Stimulated activated CD8-positive, alpha-beta memory T cell treated with anti-CD3 and anti-CD28 coated beads, Interleukin-4, amount 100 ng/mL, for 24 hours (primary cell): ENCODE measurements around the gene ICE2.

ENCODE experiments used
- DNase-seq: peaks from one replicate; pipeline ENCODE4 v3.0.0-alpha.2; 2020; ENCODE audit warnings: low read depth

ICE2 gene

GRCh38 chr15:60496853-60497252, 17.9 kb upstream of the ICE2 start:
- no peak for DNase-seq

DNA sequence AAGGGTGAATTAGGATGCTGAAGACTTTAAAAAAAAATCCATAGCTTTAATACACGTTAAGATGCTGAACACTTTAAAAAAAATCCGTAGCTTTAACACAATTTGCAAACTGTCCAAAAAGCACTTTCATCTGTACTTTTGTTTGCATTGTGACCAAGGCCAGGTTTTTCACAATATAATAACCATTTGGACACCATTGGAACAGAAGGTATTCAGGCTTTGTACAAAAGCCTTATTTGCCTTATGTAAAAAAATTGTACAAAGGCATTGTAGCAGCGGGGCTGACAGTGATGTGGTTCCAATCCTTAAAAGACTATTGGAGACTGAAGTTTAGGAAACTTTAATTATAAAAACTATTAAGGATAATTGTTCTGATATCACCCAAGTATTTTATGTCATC, 15.2 kb upstream of the ICE2 start:
- DNase-seq = no peak

DNA sequence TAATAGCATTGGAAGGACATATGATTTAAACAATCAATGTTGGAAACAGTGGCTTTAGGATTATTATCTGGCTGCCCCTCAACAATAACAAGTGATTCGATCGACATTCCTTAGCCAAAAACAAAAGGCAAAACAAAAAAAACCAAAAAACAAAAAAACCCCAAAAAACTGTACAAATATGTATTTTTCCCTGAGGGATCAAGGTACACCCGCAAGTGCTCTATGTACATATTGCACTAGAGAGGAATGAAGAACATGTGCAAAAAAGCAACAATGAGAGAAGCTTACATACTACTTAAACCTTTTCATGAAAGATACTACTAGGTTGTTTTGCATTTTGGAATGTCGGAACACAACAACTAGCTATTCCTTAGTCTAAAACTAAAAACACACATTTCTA, 14.2 kb upstream of the ICE2 start:
- no peak for DNase-seq

DNA sequence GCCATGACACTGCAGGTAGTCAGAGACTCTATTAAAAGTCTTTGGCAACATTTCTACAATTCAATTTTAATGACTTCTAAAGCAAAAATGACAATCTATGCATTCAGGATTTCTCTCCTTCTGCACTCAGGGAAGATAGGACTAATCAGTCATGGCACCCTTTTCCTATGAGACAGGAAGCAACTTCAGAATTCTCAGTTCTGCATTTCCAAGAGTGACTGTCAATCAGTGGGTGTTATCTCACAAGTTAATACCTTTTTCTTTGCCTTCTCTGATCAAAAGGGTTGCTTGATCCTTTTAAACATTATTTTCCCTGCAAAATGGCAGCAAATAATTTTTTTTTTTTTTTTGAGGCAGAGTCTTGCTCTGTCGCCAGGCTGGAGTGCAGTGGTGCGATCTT, 7.8 kb upstream of the ICE2 start:
- DNase-seq = no peak

DNA sequence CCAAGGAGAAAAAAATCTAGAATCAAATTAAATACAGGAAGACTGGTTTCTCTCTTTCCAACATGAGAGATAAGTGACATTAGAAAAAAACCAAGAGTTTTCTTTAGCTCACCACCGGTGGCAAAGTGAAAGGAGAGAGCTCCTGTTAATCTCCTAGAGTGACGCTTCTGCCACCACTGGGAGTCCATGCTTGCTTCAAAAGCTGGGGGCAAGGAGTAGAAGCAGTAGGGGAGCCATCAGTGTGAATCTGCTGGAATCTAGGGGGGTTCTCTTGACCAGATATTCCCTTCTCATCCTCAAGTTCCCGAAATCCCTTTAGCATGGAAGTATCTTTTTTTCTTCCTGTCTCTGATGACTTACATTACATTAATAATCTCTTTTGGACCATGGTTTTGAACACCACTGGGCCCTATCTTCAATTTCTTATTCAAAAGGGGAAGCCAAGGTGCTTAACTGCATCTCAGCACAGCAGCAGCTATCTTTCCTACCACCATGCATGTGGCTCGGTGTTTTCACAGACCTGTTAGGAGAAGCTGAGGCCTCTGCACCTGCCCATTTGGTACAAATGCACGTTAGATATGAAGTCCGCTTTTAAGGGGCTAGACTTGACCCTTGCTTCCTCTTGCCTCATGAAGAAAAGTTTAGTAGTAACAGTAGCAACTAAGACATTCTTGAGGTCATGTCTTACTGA, 6.6 kb upstream of the ICE2 start:
- no peak for DNase-seq

GRCh38 chr15:60483042-60483441, 4.1 kb upstream of the ICE2 start:
- DNase-seq = no peak

DNA sequence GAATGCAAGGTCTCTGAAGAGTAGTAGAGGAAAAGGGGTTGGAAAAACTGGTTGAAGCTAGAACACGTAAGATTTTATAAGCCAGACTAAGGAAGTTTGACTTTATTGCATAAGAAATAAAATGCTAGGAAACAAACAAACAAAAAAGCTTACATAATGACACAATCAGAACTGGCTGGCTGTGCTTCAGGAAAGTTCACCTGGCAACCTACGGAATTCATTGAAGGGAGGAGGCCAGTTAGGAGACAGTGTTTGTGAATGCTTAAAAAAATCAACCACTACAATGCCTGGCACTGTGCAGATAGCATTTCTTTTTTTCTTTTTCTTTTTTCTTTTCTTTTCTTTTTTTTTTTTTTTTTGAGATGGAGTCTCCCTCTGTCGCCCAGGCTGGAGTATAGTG, 1.9 kb upstream of the ICE2 start:
- DNase-seq = no peak

GRCh38 chr15:60480149-60480548, 1.2 kb upstream of the ICE2 start:
- no peak for DNase-seq

- no peak for DNase-seq
Measured at GRCh38 chr15:60479361-60480110, 594 bp upstream of the ICE2 start.

GRCh38 chr15:60477916-60478565, 901 bp downstream of the ICE2 start:
- DNase-seq = no peak

DNA sequence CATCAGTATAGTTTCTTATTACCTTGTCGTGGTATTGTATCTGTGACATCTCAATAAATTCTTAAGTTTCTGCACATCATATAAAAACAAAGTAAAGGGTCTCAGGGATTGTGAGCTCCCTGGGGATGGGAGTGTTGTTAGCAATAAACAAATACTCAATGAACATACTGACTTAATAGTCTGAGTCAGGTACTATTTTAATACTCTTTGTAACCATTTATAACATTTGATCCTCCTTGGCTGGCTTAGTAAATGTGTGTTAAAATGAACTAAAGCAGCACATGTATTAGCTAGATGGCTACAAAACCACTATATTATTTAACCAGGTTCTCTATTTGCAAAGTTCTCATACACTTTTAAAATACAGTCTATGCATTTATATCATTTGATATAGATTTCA, 1.8 kb downstream of the ICE2 start:
- no peak for DNase-seq

DNA sequence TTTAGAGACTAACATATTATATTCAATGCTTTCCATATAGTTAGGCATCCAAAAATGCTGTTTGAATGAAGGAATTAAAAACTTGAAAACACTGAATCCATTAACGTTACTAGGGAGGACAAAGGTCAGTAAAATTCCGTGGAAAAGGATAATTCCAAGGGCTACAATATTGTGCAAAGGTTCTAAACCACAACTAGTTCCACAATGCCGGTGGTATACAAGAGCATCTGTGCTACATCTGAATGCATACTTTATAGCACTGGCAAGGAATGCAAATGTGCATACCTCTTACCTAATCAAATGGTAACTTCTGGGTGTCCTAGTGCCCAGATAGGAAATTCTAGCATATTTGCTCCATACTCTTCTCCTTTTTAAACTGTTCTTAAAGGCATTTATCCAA, 2.2 kb downstream of the ICE2 start:
- DNase-seq = no peak

DNA sequence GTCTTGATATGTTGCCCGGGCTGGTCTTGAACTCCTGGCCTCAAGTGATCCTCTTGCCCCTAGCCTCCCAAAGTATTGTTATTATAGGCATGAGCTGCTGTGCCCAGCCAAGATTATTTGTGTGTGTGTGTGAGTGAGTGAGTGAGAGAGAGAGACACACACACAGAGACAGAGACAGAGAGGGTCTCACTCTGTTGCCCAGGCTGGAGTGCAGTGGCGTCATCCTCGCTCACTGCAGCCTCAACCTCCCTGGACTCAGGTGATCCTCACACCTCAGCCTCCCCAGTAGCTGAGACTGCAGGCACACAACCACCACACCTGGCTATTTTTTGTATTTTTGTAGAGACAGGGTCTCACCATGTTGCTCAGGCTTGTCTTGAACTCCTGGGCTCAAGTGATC, 5.8 kb downstream of the ICE2 start:
- DNase-seq = no peak

DNA sequence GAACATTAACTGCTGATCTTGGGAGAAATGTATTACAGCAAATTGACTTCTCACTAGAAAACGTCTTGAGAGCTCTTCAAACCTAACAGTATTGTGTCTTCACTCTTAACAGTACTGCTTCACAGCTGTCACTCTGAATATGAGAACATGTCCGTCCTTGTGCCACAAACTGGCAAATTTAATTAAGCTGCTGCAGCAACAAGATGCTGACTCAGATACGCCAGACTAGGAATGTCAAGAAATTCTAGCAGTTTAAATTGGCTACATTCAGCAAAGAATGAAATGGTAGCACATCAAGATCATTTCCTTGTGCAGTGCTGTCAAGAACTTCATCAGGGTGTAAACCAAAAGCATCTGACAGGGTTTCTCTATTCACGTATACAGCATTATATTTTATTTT, 7.6 kb downstream of the ICE2 start:
- no peak for DNase-seq

DNA sequence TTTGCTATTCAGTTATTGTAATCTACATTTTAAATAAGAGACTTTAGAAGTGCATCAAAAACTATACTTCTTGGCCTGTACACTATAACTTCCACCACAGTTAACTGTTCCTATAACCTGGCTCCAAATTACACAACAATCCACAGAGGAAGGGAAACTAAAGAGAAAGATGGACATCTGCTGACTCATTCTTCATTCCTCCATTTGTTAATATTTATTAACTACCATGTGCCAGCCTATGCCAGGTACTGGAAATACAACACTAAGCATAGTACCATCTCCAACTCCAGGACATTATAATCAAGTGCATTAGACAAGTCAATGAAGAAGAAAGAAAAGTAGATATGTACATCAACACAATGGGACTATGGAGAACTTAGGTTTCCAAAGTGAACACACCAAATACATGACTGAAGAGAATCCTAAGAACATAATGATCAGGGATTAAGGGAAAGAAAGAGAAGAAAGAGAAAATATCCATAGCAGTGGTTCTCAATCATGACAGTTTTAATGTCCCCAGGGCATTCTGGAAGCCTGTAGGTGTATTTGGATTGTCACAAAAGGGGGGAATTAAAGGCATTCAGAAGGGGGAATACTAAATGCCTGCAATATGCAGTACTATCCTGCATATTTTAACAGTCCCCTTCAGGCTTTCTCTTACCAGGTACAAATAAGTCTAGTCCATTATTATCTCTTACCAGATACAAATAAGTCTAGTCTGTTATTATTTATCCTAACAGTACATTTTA, 8.9 kb downstream of the ICE2 start:
- DNase-seq = no peak

DNA sequence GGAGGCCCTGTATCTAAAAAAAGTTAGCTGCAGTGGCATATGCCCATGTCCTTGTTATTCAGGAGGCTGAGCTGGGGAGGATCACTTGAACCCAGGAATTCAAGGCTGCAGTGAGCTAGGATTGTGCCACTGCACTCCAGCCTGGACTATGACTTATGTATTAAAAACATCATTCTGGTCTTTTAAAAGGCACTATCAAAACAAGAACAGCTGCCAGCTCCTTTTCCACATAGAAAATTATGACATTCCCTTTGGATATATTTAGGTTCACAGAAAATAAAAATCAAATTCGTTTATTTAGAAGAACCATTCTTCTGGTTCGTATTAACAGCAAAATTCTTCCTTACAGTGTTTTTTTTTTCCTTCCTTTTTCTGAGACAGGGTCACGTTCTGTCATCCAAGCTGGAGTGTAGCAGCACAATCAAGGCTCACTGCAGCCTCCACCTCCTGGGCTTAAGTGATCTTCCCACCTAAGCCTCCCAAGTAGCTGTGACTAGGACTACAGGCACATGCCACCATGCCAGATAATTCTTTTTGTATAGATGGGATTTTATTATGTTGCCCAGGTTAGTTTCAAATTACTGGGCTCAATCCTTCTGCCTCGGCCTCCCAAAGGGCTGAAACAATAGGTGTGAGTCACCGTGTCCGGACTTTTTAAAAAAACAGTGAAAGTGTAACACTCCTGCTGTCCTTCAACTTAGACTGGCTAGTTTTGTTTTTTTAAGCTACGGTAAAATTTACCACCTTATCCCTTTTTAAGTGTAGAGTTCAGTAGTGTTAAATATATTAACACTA, 13.9 kb downstream of the ICE2 start:
- no peak for DNase-seq

DNA sequence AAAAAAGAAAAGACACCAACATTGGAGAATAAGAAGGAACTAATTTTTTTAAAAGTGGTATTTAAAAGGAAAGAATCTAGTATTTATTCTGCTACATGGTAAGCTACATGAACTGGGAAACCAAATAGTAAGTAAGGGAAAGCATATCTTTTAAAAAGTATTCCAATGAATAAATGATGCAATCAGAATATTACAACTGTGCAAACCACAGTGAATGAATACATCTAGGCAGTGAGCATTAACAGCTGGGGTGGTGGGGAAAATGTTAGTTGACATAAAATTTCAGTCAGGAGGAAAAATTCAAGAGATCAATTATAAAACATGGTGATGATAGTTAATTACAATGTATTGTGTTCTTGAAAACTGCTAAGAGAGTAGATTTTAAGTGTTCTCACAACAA, 16.9 kb downstream of the ICE2 start:
- DNase-seq = no peak

DNA sequence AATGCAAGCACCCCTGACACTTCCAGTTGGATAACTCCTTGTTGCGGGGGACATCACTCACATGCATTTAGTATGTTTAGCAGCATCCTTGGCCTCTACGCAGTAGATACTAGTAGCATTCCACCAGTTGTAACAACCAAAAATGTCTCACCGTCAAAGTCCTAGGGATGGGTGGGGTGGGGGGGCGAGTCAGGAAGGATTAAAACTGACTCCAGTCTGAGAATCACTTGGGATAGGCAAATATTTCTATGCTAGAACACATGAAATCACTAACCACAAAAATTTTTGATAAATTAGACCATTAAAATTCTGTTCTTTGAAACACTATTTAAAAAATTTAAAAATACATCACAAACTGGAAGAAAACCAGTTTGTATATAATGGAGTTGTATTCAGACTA, 18.0 kb downstream of the ICE2 start:
- DNase-seq = no peak

DNA sequence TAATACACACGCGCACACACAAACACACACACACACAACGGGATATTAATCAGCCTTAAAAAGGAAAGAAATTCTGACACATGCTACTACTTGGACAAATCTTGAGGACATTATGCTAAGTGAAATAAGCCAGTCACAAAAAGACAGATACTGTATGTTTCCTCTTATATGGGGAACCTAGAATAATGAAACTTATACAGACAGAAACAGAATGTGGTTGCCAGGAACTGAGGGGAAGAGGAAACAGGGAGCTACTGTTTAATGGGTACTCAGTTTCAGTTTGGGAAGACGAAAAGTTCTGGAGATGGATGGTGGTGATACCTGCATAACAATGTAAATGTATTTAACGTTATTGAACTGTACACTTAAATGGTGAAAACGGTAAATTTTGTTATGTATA, 20.2 kb downstream of the ICE2 start:
- DNase-seq = no peak

DNA sequence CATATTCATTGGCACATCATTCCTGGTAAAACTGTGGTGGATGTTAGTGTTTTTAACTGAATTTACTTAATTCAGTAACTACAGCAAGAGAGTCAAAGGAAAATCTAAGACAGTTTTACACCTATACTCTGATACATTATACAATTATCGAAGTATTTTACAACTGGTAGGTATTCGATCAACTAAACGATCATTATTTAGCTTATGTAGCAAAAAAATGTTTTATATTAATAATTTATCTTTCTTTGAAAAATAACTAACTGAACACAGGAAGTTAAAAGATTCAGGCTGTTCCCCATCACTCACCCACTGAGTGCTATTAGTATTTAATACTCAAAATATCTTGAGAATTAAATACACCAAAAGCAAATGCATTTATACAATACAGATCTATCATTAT, 21.0 kb downstream of the ICE2 start:
- DNase-seq = no peak

DNA sequence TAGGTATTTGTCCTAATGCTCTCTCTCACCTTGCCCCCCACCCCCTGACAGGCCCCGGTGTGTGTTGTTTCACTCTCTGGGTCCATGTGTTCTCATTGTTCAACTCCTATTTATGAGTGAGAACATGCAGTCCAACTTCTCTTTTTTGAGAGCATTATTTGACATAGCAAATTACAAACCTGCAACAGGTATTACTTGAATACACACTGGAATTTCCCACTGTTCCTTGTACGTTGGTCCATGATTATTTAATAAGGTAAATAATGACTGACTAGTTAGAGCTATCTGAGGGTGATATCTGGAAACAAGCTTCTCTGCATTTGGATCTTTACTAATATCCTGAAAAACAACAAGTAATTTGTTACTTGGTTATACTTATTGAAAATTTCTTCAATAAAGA, 24.1 kb downstream of the ICE2 start:
- DNase-seq = no peak
